ENCODE results near the gene SRPK3.

DNA sequence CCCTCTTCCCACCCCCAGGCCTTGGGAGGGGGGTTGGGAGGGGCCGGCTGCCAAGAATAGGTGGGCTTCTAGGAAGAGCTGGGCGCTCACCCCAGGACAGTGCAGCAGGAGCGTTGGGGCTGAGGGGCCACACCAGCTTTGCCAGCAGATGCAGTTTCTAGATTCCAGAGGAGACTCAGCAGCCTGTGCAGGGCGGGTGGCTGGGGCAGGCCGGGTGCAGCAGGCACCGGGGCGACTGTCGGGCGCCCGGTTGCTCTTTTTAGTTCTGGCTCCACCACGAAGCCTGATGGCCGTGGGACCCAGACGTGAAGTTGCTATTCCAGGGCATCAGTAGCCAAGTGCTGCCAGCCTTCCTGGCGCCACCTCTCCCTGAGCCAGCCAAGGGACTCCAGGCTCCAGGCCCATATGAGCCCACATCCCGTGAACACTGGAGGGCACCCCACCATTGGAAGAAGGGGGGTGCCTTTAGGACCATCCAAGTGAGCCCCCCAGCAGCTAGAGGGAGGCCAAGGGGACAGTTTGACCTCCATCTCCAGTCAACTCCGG lies 19.4 kb downstream of the SRPK3 start:
- TF ChIP-seq FOXM1 (IDR thresholded peaks at IDR 0.05; ENCODE audit: borderline replicate concordance, low read depth) (no peak), EGR1 (IDR thresholded peaks at IDR 0.05) (no peak), CEBPB (IDR thresholded peaks at IDR 0.05) (no peak), ZBTB7A (IDR thresholded peaks at IDR 0.05; ENCODE audit: low read depth) (no peak), RAD21 (IDR thresholded peaks at IDR 0.05; ENCODE audit: low read depth) (no peak), CREB1 (IDR thresholded peaks at IDR 0.05; ENCODE audit: low read depth) (no peak)
- TF ChIP-seq, protein P1, sequence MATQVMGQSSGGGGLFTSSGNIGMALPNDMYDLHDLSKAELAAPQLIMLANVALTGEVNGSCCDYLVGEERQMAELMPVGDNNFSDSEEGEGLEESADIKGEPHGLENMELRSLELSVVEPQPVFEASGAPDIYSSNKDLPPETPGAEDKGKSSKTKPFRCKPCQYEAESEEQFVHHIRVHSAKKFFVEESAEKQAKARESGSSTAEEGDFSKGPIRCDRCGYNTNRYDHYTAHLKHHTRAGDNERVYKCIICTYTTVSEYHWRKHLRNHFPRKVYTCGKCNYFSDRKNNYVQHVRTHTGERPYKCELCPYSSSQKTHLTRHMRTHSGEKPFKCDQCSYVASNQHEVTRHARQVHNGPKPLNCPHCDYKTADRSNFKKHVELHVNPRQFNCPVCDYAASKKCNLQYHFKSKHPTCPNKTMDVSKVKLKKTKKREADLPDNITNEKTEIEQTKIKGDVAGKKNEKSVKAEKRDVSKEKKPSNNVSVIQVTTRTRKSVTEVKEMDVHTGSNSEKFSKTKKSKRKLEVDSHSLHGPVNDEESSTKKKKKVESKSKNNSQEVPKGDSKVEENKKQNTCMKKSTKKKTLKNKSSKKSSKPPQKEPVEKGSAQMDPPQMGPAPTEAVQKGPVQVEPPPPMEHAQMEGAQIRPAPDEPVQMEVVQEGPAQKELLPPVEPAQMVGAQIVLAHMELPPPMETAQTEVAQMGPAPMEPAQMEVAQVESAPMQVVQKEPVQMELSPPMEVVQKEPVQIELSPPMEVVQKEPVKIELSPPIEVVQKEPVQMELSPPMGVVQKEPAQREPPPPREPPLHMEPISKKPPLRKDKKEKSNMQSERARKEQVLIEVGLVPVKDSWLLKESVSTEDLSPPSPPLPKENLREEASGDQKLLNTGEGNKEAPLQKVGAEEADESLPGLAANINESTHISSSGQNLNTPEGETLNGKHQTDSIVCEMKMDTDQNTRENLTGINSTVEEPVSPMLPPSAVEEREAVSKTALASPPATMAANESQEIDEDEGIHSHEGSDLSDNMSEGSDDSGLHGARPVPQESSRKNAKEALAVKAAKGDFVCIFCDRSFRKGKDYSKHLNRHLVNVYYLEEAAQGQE (IDR thresholded peaks at IDR 0.05; ENCODE audit: low read depth), result no peak
- TF ChIP-seq, protein P2, sequence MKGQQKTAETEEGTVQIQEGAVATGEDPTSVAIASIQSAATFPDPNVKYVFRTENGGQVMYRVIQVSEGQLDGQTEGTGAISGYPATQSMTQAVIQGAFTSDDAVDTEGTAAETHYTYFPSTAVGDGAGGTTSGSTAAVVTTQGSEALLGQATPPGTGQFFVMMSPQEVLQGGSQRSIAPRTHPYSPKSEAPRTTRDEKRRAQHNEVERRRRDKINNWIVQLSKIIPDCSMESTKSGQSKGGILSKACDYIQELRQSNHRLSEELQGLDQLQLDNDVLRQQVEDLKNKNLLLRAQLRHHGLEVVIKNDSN (IDR thresholded peaks at IDR 0.05), result no peak
- TF ChIP-seq, protein P3, sequence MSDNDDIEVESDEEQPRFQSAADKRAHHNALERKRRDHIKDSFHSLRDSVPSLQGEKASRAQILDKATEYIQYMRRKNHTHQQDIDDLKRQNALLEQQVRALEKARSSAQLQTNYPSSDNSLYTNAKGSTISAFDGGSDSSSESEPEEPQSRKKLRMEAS (IDR thresholded peaks at IDR 0.05), result no peak
